Measurements from ENCODE around the gene NSMCE4A. TPM values are rescaled to one million over a fixed set of nuclear protein-coding genes. Genes with fewer than 3 reads are reported as not detected.

NSMCE4A gene
- polyA plus RNA-seq, 1 donor from 2014 or later = 133 TPM

- TF ChIP-seq SMC3 (conservative IDR thresholded peaks at IDR 0.05; ENCODE audit: poor library complexity) = no peak
- TF ChIP-seq REST (IDR thresholded peaks at IDR 0.05; ENCODE audit: borderline replicate concordance) = no peak
- no peak for TF ChIP-seq CTCF (IDR thresholded peaks at IDR 0.05; ENCODE audit: poor library complexity, severe bottlenecking)
- TF ChIP-seq RAD21 (conservative IDR thresholded peaks at IDR 0.05) = no peak
- TF ChIP-seq EP300 (conservative IDR thresholded peaks at IDR 0.05; ENCODE audit: poor library complexity, severe bottlenecking) = no peak
- TF ChIP-seq EZH2 (IDR thresholded peaks at IDR 0.05; ENCODE audit: borderline replicate concordance, insufficient read depth, low read length, poor library complexity, severe bottlenecking) = no peak
- TF ChIP-seq POLR2AphosphoS5 (IDR thresholded peaks at IDR 0.05) = no peak
- TF ChIP-seq MXI1 (conservative IDR thresholded peaks at IDR 0.05; ENCODE audit: poor library complexity, severe bottlenecking) = no peak
- TF ChIP-seq TAF1 (IDR thresholded peaks at IDR 0.05; ENCODE audit: low read depth) = no peak
- H3K9me3 ChIP-seq (ENCODE audit: low read length) = no peaks in the 10 kb centered on the region
- no peak overlapping the region for H3K9ac ChIP-seq (ENCODE audit: low read length)
- H3F3A ChIP-seq (ENCODE audit: insufficient read depth, low read length, poor library complexity, severe bottlenecking) = no peaks in the 10 kb centered on the region
- no peaks in the 10 kb centered on the region for H3K36me3 ChIP-seq (ENCODE audit: insufficient read depth, low read length)
- H2AFZ ChIP-seq (ENCODE audit: low read depth, low read length) = no peak overlapping the region
- no peak overlapping the region for H3K4me3 ChIP-seq (ENCODE audit: low read length)
- H3K27ac ChIP-seq (ENCODE audit: low read length) = no peak overlapping the region
- no peak overlapping the region for H3K4me2 ChIP-seq (ENCODE audit: low read length)
- H4K20me1 ChIP-seq (ENCODE audit: insufficient read depth) = no peaks in the 10 kb centered on the region
- no peaks in the 10 kb centered on the region for H3K9me2 ChIP-seq (ENCODE audit: insufficient read depth, low read length)
- no peaks in the 10 kb centered on the region for H3K79me2 ChIP-seq (replicated peaks; ENCODE audit: insufficient read depth, low read length)
- no peaks in the 10 kb centered on the region for H3K27me3 ChIP-seq (ENCODE audit: insufficient read depth, low read depth, low read length)
These were observed 27.4 kb downstream of the NSMCE4A start for GRCh38 chr10:121947343-121948330.

DNA sequence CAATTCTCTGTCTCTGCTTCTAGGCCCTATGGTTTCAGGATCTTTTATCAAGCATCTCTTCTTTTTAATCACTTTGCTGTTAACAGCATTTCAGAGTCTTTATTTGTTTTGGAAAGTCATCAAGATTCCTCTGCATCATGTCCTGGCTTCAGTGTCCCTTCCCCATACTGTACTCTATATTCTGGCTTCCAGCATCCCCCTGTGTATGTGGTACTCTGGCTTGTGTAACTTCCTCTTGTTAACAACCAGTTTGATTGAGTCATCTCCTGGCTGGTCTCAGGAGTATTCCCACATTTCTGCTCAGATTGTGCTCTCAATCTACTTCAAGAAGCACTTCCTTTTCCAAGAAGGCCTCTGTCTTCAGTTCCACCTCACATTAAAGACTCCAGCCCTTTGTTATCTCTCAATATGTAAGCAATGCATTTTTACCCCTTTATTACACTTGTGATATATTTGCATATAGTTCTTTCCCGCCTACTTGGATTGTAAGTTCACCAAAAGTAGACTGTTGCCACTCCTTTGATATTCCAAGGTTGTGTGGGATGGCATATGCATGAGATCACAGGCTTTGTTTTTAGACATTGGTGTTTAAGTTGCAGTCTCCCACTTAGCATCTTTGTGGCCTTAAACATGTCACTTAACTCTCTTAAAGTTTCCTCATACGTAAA is 32.1 kb downstream of the NSMCE4A start:
- H3F3A ChIP-seq (ENCODE audit: insufficient read depth, low read length, poor library complexity, severe bottlenecking) = no peaks in the 10 kb centered on the region
- H3K36me3 ChIP-seq (ENCODE audit: insufficient read depth, low read length) = no peaks in the 10 kb centered on the region
- H2AFZ ChIP-seq (ENCODE audit: low read depth, low read length) = no peak overlapping the region
- H3K9me2 ChIP-seq (ENCODE audit: insufficient read depth, low read length) = no peaks in the 10 kb centered on the region
- no peak overlapping the region for H3K9ac ChIP-seq (ENCODE audit: low read length)
- H3K27ac ChIP-seq (ENCODE audit: low read length) = no peak overlapping the region
- no peaks in the 10 kb centered on the region for H3K79me2 ChIP-seq (replicated peaks; ENCODE audit: insufficient read depth, low read length)
- no peak for TF ChIP-seq SMC3 (conservative IDR thresholded peaks at IDR 0.05; ENCODE audit: poor library complexity)
- TF ChIP-seq EZH2 (IDR thresholded peaks at IDR 0.05; ENCODE audit: borderline replicate concordance, insufficient read depth, low read length, poor library complexity, severe bottlenecking) = no peak
- TF ChIP-seq MXI1 (conservative IDR thresholded peaks at IDR 0.05; ENCODE audit: poor library complexity, severe bottlenecking) = no peak
- TF ChIP-seq RAD21 (conservative IDR thresholded peaks at IDR 0.05) = no peak
- no peak for TF ChIP-seq POLR2AphosphoS5 (IDR thresholded peaks at IDR 0.05)
- TF ChIP-seq EP300 (conservative IDR thresholded peaks at IDR 0.05; ENCODE audit: poor library complexity, severe bottlenecking) = no peak
- no peak for TF ChIP-seq REST (IDR thresholded peaks at IDR 0.05; ENCODE audit: borderline replicate concordance)
- no peak for TF ChIP-seq TAF1 (IDR thresholded peaks at IDR 0.05; ENCODE audit: low read depth)
- TF ChIP-seq CTCF (IDR thresholded peaks at IDR 0.05; ENCODE audit: poor library complexity, severe bottlenecking) = no peak
- no peak overlapping the region for H3K4me3 ChIP-seq (ENCODE audit: low read length)
- H3K4me2 ChIP-seq (ENCODE audit: low read length) = no peak overlapping the region
- no peaks in the 10 kb centered on the region for H3K27me3 ChIP-seq (ENCODE audit: insufficient read depth, low read depth, low read length)
- H3K9me3 ChIP-seq (ENCODE audit: low read length) = no peaks in the 10 kb centered on the region
- no peaks in the 10 kb centered on the region for H4K20me1 ChIP-seq (ENCODE audit: insufficient read depth)
